ENCODE measurements around the gene UBL7. TPM values are rescaled to one million over a fixed set of nuclear protein-coding genes. Genes with fewer than 3 reads are reported as not detected.

UBL7 gene
- total RNA-seq, 4 donors from 2014 or later: 27.3 to 66.0 (median 40.4) TPM

DNA sequence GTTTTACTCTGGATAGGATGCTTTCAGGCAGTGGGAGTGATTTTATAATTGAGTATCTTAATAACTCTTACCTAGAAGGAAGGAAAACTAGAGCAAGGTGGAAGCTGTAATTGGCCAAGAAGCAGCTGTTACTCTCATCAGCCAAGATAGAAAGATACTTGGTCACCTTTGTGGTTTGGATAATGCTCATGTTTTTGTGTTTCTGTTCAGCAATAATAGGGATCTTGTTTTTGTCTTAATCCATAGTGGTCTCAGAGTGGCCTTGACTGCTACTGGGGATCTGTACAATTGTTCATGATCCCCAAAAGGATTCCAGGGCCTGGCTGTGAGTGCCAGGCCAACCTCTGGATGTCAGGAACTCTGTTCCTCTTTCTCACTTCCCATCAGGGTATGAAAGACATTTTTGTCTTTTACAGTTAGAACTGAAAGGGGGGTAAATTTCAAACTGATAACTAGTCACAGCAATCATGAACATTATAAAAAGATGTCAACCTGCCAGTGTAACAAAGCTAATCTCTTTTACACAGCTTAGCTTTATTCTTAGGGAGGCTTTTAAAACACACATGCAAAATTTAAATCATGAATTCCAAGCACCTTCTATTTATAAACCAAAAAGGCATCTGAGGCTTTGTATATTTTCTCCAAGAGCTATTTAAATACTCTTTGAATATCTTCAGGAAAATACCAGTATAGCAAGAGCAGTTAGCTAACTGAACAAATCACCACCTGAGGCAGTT is 6.0 kb downstream of the UBL7 start:
- Histone ChIP-seq H3K27ac (no peak overlapping the region), H3K9me3 (no peaks in the 10 kb centered on the region), H3K4me1 (peaks cover 0 to 11% (median under 1%) of the 10 kb centered on the region in 4 donors), H3K4me3 (no peak overlapping the region), H3K36me3 (peaks cover 0 to 85% (median 16%) of the 10 kb centered on the region in 3 donors), H3K27me3 (no peaks in the 10 kb centered on the region)
- TF ChIP-seq POLR2A (IDR thresholded peaks at IDR 0.05) (no peak), EP300 (IDR thresholded peaks at IDR 0.05) (no peak)
- TF ChIP-seq, protein P1, sequence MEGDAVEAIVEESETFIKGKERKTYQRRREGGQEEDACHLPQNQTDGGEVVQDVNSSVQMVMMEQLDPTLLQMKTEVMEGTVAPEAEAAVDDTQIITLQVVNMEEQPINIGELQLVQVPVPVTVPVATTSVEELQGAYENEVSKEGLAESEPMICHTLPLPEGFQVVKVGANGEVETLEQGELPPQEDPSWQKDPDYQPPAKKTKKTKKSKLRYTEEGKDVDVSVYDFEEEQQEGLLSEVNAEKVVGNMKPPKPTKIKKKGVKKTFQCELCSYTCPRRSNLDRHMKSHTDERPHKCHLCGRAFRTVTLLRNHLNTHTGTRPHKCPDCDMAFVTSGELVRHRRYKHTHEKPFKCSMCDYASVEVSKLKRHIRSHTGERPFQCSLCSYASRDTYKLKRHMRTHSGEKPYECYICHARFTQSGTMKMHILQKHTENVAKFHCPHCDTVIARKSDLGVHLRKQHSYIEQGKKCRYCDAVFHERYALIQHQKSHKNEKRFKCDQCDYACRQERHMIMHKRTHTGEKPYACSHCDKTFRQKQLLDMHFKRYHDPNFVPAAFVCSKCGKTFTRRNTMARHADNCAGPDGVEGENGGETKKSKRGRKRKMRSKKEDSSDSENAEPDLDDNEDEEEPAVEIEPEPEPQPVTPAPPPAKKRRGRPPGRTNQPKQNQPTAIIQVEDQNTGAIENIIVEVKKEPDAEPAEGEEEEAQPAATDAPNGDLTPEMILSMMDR (IDR thresholded peaks at IDR 0.05): no peak
- DNase-seq (ENCODE audit: low spot score in 2 of 2): no peak

DNA sequence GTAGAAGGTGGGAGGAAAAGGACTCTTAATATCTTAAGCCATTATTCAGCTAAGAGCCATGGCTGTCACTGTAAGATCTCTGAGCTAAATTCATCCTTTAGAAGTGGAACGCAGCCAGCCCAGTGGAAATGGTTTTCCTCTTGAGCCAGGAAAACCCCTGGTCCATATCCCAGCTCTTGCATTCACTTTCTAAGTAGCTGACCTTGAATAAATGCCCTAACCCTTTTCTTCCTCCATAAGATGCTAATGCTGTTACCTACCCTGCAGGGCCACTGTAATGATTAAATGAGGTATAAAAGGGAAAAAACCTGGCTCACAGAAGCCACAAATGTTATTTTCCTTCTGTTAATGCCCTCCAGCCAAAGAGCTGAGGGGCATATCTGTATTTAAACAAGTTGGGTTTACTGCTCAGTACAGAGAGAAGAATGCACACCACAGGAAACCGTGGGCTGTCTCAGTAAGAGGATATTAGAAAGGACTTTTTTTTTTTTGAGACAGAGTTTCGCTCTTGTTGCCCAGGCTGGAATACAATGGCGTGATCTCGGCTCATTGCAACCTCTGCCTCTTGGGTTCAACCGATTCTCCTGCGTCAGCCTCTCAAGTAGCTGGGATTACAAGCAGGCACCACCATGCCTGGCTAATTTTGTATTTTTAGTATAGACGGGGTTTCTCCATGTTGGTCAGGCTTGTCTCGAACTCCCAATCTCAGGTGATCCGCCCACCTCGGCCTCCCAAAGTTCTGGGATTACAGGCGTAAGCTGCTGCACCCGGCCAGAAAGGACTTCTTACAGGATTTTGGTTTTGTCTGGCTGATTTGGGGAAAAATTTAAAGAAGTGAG is 6.8 kb downstream of the UBL7 start:
- no peak overlapping the region for H3K27ac ChIP-seq
- peaks cover 0 to 4% (median 0%) of the 10 kb centered on the region in 4 donors for H3K4me1 ChIP-seq
- no peak for DNase-seq (ENCODE audit: low spot score in 2 of 2)
- H3K9me3 ChIP-seq: no peaks in the 10 kb centered on the region
- H3K4me3 ChIP-seq: no peak overlapping the region
- TF ChIP-seq EP300 (IDR thresholded peaks at IDR 0.05) (no peak), POLR2A (IDR thresholded peaks at IDR 0.05) (no peak)
- TF ChIP-seq, protein P1 (IDR thresholded peaks at IDR 0.05): no peak
- WGBS, 2 donors: 79% methylated on average over 13 of the region's 13 CpGs
- H3K36me3 ChIP-seq: peaks cover 0 to 92% (median 24%) of the 10 kb centered on the region in 3 donors
- H3K27me3 ChIP-seq: no peaks in the 10 kb centered on the region

DNA sequence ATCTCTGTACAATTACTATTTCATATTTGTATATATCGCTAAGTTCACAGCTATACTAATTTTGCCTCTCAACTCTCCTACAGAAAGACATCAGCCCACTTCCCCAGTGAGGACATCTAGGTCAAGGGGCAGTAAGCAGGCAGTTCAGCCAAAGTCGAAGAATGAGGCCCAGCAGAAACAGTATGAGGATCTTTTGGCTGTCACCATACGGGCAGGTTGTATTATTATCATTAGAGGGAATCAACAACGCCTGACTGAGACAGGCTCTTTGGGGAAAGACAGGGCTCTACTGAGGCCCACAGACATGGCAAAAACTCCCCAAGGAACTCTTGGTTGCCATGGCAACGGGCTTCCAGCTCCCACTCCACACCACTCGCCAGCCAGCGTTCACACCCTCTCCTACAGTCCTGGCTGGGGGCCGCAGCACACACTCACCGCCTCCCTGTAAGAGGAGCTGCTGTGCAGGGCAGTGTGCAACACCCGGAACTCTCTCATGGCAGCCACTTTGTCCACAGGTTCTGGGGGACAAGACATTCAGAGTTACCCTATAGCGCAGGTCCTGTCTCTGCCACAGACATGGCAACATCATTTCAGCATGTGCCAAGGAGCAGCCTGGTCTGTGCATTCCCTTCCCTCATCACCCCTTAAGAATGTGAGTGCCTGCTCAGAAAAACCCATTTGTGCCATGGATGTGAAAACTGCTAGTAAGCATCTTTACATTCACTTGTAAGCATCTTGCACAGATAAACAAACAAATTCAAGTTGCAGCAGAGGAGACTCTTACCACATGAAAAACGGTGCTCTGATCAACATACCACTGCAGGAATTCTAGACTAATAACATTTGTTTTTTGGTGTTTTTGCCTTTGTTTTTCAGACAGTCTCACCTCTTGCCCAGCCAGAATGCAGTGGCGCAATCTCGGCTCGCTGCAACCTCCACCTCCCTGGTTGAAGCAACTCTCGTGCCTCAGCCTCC is 8.8 kb downstream of the UBL7 start:
- H3K4me1 ChIP-seq: peaks cover 0 to 4% (median 0%) of the 10 kb centered on the region in 4 donors
- TF ChIP-seq EP300 (IDR thresholded peaks at IDR 0.05) (no peak), POLR2A (IDR thresholded peaks at IDR 0.05) (no peak)
- TF ChIP-seq, protein P1 (IDR thresholded peaks at IDR 0.05): no peak
- peaks cover 0 to 98% (median 28%) of the 10 kb centered on the region in 3 donors for H3K36me3 ChIP-seq
- H3K27me3 ChIP-seq: no peaks in the 10 kb centered on the region
- no peak for DNase-seq (ENCODE audit: low spot score in 2 of 2)
- no peaks in the 10 kb centered on the region for H3K9me3 ChIP-seq
- no peak overlapping the region for H3K27ac ChIP-seq
- WGBS, 2 donors: 66% methylated on average over 16 of the region's 16 CpGs
- H3K4me3 ChIP-seq: no peak overlapping the region

DNA sequence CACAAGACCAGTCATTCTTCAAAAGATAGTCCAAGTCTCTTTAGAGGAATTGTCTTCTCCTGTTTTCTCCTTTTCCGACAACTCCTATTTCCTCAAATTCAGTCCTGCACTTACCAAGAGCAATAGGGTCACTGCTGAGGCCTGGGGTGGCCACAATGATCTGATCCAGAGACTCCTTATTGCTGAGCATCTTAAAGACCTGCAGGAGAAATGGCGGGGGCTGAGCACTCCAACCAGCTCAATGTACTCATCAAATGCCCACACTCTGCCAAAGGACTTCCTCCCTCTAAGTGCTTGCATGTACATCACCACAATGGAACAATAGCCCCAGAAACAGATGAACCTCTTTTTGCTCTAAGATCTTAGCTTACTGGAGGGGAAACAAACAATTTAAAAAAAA is 9.6 kb downstream of the UBL7 start:
- no peaks in the 10 kb centered on the region for H3K9me3 ChIP-seq
- no peak for TF ChIP-seq EP300 (IDR thresholded peaks at IDR 0.05)
- TF ChIP-seq, protein P1 (IDR thresholded peaks at IDR 0.05): no peak
- no peak for TF ChIP-seq POLR2A (IDR thresholded peaks at IDR 0.05)

More for the DNA sequence above, 9.6 kb downstream of the UBL7 start:
- Histone ChIP-seq H3K4me3 (no peak overlapping the region), H3K27me3 (no peaks in the 10 kb centered on the region), H3K36me3 (peaks cover 0 to 98% (median 28%) of the 10 kb centered on the region in 3 donors), H3K4me1 (peaks cover 0 to 4% (median 0%) of the 10 kb centered on the region in 4 donors), H3K27ac (no peak overlapping the region)
- DNase-seq (ENCODE audit: low spot score in 2 of 2): no peak
- WGBS, 2 donors: 83 to 94% methylated on average over 2 of the region's 2 CpGs
